ENCODE data around the gene VSX1.

DNA sequence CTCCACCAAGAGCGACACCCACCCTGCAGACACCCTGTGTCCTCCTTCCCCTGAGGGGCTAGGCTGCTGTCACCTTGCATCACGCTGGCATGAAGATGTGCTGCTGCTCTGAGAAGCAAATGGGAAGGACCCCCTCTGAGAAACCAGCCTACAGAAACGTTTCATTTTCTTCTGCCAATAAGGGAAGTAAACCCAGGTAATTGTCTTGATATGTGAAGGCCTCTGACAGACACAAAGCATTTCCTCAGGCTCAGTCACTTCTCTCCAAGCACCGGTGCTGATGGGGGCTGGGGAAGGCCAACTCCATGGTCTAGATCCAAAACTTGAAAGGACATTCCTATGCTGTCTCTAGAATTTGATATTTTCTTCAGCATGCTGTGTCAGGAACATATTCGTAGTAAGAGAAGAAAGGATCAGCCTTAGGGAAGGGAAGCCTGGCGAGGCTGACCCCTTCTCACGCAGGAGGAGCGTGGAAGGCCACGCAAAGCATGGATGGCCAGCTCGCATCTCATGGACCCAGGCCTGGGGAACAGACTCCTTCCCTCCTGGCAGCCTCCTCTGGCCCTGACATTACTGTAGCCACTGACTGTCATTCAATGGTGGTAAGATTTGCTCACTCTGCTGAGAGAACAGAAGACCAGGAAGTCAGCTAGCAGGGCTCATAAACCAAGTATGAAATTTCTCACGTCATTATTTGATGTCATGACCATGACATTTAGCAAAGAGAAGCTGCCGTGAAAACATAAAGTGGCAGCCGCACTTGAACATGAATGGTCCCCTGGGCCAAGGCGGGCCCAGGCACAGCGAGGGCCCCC lies 44.4 kb downstream of the VSX1 start:
- TF ChIP-seq TAF1 (IDR thresholded peaks at IDR 0.05; ENCODE audit: borderline replicate concordance, insufficient read depth, low read length), result no peak
- no peak for TF ChIP-seq POLR2AphosphoS5 (IDR thresholded peaks at IDR 0.05; ENCODE audit: low read depth, low read length)
- TF ChIP-seq, protein P1, sequence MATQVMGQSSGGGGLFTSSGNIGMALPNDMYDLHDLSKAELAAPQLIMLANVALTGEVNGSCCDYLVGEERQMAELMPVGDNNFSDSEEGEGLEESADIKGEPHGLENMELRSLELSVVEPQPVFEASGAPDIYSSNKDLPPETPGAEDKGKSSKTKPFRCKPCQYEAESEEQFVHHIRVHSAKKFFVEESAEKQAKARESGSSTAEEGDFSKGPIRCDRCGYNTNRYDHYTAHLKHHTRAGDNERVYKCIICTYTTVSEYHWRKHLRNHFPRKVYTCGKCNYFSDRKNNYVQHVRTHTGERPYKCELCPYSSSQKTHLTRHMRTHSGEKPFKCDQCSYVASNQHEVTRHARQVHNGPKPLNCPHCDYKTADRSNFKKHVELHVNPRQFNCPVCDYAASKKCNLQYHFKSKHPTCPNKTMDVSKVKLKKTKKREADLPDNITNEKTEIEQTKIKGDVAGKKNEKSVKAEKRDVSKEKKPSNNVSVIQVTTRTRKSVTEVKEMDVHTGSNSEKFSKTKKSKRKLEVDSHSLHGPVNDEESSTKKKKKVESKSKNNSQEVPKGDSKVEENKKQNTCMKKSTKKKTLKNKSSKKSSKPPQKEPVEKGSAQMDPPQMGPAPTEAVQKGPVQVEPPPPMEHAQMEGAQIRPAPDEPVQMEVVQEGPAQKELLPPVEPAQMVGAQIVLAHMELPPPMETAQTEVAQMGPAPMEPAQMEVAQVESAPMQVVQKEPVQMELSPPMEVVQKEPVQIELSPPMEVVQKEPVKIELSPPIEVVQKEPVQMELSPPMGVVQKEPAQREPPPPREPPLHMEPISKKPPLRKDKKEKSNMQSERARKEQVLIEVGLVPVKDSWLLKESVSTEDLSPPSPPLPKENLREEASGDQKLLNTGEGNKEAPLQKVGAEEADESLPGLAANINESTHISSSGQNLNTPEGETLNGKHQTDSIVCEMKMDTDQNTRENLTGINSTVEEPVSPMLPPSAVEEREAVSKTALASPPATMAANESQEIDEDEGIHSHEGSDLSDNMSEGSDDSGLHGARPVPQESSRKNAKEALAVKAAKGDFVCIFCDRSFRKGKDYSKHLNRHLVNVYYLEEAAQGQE (IDR thresholded peaks at IDR 0.05; ENCODE audit: insufficient read depth in 1 of 2, low read depth in 2 of 2, low read length in 2 of 2), result no peak

All from PFSK-1 (cell line).